SU-DHL-6 (cell line): ENCODE measurements around the gene GOLPH3.

Source experiments
- CTCF ChIP-seq: fragments of 200-600 bp; sonication (generic); IDR thresholded peaks from one replicate; pipeline ENCODE4 v1.5.1; 2017; ENCODE audit warnings: antibody characterized with exemption, mild to moderate bottlenecking, low read length, moderate library complexity; ENCODE audit not compliant: insufficient read depth, poor library complexity, severe bottlenecking
- EZH2phosphoT487 ChIP-seq: fragments of 200-600 bp; sonication (generic), shearing (Covaris generic); conservative IDR thresholded peaks from 2 replicates; pipeline ENCODE4 v1.6.1; 2018; ENCODE audit warnings: mild to moderate bottlenecking, antibody characterized with exemption, low read length, moderate library complexity, mixed read lengths

DNA sequence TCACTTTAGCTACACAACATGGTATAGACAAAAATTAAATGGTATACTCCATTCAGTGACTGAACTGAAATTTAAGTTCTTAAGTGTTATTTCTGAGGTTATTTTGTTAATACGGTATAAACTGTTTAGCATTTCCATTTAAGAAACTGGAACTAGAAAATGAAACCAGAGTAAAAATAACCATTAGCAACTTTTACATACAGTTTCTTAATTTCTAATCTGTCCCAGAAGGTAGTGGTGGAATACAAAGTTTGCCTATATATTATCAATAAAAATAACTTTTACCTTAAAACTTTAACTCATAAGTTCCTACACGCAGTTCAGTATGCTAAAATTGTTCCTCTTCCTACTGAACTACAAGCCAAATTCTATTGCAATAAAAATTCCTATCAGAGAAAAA is 10.3 kb downstream of the GOLPH3 start:
- no peak for TF ChIP-seq CTCF
- TF ChIP-seq EZH2phosphoT487: no peak
